GM23338 (cell line): Measurements from ENCODE around the gene SLC25A4.

Source experiments
- EZH2 ChIP-seq: fragments of 200-600 bp; sonication (generic); IDR thresholded peaks from one replicate; pipeline ENCODE4 v1.8.0; 2017; ENCODE audit warnings: antibody characterized with exemption, mild to moderate bottlenecking, low read depth; ENCODE audit not compliant: unreplicated experiment
- EZH2phosphoT487 ChIP-seq: fragments of 200-600 bp; sonication (generic); IDR thresholded peaks from one replicate; pipeline ENCODE4 v1.8.1; 2018; ENCODE audit warnings: antibody characterized with exemption; ENCODE audit not compliant: unreplicated experiment
- POLR2AphosphoS5 ChIP-seq: IDR thresholded peaks from 2 replicates; pipeline ENCODE4 v1.6.1; 2016; ENCODE audit warnings: antibody characterized with exemption, low read depth
- STAT1 ChIP-seq: IDR thresholded peaks from one replicate; pipeline ENCODE4 v1.6.1; 2016; ENCODE audit warnings: antibody characterized with exemption; ENCODE audit not compliant: unreplicated experiment
- ZNF331 ChIP-seq: fragments of 250-450 bp; sonication (Bioruptor Pico); IDR thresholded peaks from 2 replicates; pipeline ENCODE4 v1.5.0; 2020; ENCODE audit warnings: low read depth, mild to moderate bottlenecking, moderate library complexity
- TF ChIP-seq, protein P1 (sequence below), 2 experiments: fragments of 200-600 bp in 1 of 2; sonication (generic) in 1 of 2; conservative IDR thresholded peaks; 2 replicates each; pipeline versions ENCODE4 v1.5.1 to v1.6.1; 2016 to 2017; ENCODE audit warnings: antibody characterized with exemption in 2 of 2, low read depth in 2 of 2, mild to moderate bottlenecking in 2 of 2, moderate library complexity in 1 of 2
- TF ChIP-seq, protein P2 (sequence below): IDR thresholded peaks from one replicate; pipeline ENCODE4 v1.6.1; 2018; ENCODE audit warnings: antibody characterized with exemption; ENCODE audit not compliant: unreplicated experiment

DNA sequence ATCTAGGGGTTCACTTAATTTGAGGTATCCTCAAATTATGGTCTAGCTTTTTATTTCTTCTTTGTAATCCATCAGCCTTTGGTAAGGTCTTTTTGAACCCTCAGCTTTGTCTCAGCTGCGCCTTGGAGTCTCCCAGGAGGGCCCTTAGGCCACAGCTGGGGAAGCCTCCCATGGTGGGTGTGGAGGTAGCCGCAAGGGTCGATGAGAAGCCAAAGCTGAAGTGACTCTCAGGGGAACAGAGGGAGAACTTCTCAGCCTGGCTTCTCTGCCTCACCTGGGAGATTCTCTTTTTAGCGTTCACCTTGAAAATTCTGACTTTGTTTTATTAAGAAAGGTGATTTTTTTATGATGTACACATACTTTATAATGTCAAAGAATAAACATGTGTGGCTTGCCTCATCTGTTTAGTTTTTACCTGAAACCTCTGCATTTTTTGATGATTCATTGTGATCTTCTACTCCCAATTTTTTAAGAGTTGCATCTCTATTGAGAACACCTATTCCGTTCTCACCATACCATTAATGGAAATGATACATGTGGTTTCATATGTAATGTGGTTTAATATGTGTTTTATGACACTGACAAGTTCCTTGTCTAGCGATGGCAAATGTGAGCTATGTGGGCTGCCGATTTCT, 25.6 kb upstream of the SLC25A4 start:
- TF ChIP-seq, protein P1, sequence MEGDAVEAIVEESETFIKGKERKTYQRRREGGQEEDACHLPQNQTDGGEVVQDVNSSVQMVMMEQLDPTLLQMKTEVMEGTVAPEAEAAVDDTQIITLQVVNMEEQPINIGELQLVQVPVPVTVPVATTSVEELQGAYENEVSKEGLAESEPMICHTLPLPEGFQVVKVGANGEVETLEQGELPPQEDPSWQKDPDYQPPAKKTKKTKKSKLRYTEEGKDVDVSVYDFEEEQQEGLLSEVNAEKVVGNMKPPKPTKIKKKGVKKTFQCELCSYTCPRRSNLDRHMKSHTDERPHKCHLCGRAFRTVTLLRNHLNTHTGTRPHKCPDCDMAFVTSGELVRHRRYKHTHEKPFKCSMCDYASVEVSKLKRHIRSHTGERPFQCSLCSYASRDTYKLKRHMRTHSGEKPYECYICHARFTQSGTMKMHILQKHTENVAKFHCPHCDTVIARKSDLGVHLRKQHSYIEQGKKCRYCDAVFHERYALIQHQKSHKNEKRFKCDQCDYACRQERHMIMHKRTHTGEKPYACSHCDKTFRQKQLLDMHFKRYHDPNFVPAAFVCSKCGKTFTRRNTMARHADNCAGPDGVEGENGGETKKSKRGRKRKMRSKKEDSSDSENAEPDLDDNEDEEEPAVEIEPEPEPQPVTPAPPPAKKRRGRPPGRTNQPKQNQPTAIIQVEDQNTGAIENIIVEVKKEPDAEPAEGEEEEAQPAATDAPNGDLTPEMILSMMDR (conservative IDR thresholded peaks at IDR 0.05; ENCODE audit: low read depth in 2 of 2), result no peak
- TF ChIP-seq POLR2AphosphoS5 (no peak), EZH2 (no peak), EZH2phosphoT487 (no peak), STAT1 (no peak), ZNF331 (CRISPR knock-in tag) (no peak)
- TF ChIP-seq, protein P2, sequence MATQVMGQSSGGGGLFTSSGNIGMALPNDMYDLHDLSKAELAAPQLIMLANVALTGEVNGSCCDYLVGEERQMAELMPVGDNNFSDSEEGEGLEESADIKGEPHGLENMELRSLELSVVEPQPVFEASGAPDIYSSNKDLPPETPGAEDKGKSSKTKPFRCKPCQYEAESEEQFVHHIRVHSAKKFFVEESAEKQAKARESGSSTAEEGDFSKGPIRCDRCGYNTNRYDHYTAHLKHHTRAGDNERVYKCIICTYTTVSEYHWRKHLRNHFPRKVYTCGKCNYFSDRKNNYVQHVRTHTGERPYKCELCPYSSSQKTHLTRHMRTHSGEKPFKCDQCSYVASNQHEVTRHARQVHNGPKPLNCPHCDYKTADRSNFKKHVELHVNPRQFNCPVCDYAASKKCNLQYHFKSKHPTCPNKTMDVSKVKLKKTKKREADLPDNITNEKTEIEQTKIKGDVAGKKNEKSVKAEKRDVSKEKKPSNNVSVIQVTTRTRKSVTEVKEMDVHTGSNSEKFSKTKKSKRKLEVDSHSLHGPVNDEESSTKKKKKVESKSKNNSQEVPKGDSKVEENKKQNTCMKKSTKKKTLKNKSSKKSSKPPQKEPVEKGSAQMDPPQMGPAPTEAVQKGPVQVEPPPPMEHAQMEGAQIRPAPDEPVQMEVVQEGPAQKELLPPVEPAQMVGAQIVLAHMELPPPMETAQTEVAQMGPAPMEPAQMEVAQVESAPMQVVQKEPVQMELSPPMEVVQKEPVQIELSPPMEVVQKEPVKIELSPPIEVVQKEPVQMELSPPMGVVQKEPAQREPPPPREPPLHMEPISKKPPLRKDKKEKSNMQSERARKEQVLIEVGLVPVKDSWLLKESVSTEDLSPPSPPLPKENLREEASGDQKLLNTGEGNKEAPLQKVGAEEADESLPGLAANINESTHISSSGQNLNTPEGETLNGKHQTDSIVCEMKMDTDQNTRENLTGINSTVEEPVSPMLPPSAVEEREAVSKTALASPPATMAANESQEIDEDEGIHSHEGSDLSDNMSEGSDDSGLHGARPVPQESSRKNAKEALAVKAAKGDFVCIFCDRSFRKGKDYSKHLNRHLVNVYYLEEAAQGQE, result no peak
